GM23338 (cell line): ENCODE data around the gene S100B.

Source experiments
- POLR2AphosphoS5 ChIP-seq: IDR thresholded peaks from 2 replicates; pipeline ENCODE4 v1.6.1; 2016; ENCODE audit warnings: antibody characterized with exemption, low read depth
- TF ChIP-seq, protein P1 (sequence below), 2 experiments: fragments of 200-600 bp in 1 of 2; sonication (generic) in 1 of 2; conservative IDR thresholded peaks; 2 replicates each; pipeline versions ENCODE4 v1.5.1 to v1.6.1; 2016 to 2017; ENCODE audit warnings: antibody characterized with exemption in 2 of 2, low read depth in 2 of 2, mild to moderate bottlenecking in 2 of 2, moderate library complexity in 1 of 2

- TF ChIP-seq, protein P1, sequence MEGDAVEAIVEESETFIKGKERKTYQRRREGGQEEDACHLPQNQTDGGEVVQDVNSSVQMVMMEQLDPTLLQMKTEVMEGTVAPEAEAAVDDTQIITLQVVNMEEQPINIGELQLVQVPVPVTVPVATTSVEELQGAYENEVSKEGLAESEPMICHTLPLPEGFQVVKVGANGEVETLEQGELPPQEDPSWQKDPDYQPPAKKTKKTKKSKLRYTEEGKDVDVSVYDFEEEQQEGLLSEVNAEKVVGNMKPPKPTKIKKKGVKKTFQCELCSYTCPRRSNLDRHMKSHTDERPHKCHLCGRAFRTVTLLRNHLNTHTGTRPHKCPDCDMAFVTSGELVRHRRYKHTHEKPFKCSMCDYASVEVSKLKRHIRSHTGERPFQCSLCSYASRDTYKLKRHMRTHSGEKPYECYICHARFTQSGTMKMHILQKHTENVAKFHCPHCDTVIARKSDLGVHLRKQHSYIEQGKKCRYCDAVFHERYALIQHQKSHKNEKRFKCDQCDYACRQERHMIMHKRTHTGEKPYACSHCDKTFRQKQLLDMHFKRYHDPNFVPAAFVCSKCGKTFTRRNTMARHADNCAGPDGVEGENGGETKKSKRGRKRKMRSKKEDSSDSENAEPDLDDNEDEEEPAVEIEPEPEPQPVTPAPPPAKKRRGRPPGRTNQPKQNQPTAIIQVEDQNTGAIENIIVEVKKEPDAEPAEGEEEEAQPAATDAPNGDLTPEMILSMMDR (conservative IDR thresholded peaks at IDR 0.05; ENCODE audit: low read depth in 2 of 2) = 0 out of 4 replicates have a peak, but pooled peaks have one; percentile 9 to 16
- no peak for TF ChIP-seq POLR2AphosphoS5
Observed at GRCh38 chr21:46551636-46552241, 53.1 kb downstream of the S100B start.
